Activated CD8-positive, alpha-beta memory T cell treated with anti-CD3 and anti-CD28 coated beads, Interleukin-2, amount 50 U/mL, for 4 hours (primary cell): ENCODE results near the gene TPBGL.

Experiments used
- DNase-seq: peaks from one replicate; pipeline ENCODE4 v3.0.0-alpha.2; 2020

Gene TPBGL

GRCh38 chr11:75212411-75212810, 28.2 kb upstream of the TPBGL start:
- DNase-seq = no peak

DNA sequence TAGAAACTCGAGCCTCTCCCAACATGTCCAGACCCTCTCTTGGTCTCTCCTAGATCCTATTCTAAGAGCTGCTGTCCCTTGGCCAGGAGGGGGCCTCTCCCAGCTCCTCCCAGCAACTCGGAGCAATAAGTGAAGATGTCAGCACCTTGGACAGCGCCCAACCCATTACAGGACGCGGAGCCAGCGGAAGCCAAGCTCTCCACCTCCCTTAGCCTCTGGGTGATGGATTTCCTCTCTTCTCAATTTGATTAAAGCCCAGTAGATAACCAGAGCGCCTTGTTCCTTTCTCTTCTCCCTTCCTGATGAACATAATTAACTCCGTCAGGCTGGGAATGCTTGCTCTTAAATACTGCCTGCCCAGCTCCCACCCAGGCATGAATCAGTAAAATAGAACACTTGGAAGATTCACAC, 26.2 kb upstream of the TPBGL start:
- DNase-seq = peak; percentile 69

DNA sequence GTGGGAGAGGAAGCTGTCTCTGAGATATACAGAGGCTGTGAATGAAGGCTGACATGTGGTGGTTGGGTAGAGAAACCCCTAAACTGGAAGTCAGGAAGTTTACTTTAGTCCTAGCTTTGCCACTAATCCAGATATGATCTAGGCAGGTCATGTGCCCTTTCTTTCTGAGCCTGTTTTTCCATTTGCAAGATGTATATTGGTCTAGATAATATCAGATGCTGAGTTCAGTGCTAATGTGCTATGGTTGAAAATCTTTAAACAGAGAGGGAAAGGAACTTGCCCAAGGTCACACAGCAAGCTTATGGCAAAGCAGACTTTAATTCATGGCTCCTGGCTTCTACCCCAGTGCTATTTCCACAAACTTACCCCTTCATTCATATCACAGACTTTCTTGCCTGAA, 25.7 kb upstream of the TPBGL start:
- no peak for DNase-seq

- DNase-seq = no peak
These were observed 20.7 kb upstream of the TPBGL start for GRCh38 chr11:75219869-75220268.

DNA sequence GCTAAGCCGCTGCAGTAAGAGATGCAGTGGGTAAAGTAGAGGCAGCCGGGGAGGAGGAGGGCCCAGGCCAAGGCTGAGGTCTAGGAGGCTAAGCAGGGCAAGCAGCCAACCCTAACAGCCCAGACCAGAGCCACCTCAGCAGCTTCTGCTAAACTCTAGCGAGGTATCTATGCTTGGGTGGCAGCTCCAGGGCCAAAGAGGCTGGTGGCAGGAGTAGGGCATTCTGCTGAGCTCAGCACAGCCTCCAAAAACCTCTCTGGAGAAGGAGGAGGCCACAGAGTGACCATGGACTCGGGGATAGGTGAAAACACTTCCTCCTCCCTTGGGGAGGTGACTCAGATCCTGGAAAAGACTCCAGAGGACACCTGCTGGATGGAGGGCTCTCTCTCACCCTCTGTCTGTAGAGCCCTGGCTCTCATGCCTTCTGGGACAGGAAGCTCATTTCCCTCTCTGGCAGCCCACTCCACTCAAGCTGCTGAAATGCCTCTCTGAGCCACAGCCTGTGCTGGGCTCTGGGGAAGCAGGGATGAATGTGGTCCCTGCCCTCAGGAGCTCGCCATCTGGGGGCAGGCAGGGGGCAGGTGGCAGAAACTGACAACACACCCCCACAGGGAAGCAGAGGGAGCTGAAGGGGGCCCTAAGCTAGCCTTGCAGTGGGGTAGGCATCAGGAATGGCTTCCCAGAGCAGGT, 16.5 kb upstream of the TPBGL start:
- DNase-seq = no peak

- DNase-seq = no peak
These were observed 14.8 kb upstream of the TPBGL start for GRCh38 chr11:75225794-75226193.

- DNase-seq = no peak
These were observed 11.1 kb upstream of the TPBGL start for GRCh38 chr11:75229466-75229865.

GRCh38 chr11:75230621-75231020, 10.0 kb upstream of the TPBGL start:
- DNase-seq = no peak

GRCh38 chr11:75233754-75234172, 6.8 kb upstream of the TPBGL start:
- no peak for DNase-seq

DNA sequence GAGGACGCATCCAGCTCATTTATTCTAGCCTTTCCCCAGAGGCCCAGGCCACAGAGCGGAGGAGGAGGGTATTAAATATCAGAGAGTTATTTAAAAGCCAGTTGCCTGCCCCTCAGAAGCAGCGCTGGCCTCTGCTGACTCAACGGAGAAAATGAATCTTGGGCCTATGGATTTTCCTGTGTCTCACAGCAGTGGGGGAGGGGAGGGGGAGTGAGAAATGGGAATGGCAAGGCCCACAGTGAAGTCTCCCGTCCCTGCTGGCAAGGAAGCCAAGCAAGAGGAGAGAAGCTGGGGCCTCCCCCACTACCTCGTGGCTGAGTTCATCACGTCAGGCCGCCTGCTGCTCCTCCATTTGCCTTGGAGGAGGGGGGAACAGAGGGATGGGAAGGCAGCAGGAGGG, 4.5 kb upstream of the TPBGL start:
- no peak for DNase-seq

DNA sequence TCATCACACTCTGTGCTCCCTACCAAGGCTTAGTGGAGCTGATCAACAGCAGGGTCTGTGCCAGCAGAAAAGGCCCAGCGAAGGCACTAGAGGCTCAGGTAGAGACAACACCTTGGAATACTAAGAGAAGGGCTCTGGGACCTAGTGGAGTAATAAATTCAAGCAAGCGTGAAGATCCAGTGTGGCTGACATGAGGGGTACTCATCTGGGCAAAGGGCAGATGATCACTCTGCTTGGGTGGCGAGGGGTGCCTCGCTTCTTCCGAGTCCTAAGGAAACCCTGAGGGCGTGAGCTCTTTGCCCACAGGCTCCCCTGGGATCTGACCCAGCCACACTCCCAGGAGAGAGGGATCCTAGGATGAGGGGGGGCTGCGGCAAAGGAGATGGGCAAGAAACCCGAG, 3.5 kb upstream of the TPBGL start:
- DNase-seq = no peak

- DNase-seq = no peak
These were observed 1.8 kb upstream of the TPBGL start for GRCh38 chr11:75238595-75239440.

DNA sequence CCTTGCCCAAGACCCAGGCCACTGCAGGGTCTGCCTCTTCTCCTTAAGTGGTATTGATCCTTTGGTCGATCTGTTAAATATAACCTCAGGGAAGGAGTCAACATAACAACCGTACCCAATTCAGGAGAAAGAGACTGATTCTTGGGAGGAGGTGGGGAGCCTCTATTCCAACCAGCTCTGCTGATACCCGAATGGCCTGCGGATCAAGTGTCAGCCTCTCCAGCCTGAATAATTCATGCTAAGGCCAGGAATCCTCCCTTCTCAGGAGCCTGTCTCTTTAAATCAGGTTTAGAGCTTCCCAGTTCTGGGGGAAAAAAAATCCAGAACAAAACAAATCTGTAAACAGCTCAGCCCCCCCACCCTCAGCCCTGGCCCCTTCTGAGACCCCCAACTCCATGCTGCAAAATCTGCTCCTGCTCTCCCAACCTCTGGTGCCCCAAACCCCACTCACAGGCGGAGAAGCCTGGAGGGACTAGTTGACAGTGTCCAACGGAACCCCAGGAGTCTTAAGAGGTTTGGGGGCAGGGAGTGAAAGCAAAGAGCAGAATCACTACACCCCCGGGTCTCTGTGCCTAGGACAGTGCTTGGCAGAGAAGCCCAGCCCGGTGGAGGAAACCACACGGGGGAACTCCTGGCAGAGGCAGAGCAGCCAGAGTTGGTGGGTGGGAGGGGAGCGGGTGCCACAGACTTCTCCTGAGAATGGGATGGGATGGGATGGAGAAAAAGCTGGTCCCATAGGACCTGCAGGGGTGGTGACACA, 863 bp upstream of the TPBGL start:
- DNase-seq = no peak

GRCh38 chr11:75241036-75241905, 697 bp downstream of the TPBGL start:
- peak; percentile 87 for DNase-seq

DNA sequence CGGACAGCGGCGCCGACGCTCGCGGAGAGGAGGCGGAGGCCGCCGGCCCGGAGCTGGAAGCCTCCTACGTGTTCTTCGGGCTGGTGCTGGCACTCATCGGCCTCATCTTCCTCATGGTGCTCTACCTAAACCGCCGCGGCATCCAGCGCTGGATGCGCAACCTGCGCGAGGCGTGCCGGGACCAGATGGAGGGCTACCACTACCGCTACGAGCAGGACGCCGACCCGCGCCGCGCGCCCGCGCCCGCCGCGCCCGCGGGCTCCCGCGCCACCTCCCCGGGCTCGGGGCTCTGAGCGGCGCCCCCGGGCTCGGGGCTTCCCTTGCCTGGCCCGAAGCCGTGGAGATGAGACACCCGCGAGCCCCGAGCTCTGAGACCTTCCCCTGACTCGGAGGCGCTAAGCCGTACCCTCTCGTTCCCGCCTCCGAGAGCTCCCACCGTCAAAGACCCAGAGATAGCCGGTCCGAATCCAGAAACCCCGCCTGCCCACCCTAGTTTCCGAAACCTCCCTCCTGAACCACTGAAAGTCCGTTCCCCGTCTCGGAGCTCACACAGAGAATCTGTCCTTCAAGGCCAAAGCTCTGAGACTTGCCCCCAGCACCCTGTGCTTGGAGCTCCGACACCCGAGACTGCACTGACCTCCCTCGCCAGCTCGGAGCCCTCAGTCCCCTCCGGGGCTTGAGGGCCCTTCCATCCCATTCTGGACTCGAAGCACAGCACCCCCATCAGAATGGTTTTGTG, 1.5 kb downstream of the TPBGL start:
- no peak for DNase-seq

- no peak for DNase-seq
These were observed 2.4 kb downstream of the TPBGL start for GRCh38 chr11:75242722-75243600.

DNA sequence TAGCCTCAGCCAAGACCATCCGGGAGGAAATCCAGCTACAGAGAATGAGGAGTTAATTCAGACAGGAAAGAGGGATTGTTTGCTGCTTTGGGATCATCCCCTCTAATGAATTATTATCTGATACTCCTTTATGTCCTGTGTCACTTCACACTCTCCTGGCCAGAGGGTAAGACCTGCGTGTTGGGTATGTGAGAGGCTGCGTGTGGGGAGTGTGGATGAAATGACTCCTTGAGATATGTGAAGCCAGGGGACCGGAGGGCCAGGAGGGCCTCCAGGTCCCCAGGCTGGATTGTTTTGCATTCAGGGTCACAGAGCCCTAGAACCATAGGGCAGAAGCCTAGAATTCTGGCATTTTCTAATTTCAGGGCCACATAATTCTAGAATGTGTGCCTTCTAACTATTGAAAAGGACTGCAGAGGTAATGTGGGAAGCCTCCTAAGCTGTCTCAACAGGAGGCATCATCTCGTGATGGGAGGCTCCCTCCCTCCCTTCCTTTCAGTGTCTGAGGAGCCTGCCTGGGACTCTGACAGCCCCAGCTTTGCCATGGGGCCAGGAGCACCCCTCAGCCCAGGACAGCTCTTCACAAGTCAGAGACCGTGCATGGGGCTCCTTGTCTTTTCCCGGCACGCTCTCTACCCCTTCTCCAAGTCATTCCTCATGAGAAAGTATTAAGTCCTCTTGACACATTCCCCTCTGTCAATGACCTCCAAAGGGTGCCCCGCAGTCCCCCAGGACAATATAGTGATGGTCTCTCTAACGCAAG, 3.7 kb downstream of the TPBGL start:
- no peak for DNase-seq

GRCh38 chr11:75245356-75246005, 4.9 kb downstream of the TPBGL start:
- DNase-seq = no peak

- no peak for DNase-seq
These were observed 5.6 kb downstream of the TPBGL start for GRCh38 chr11:75246006-75246670.
